ENCODE data around the gene GALNTL6. TPM values are rescaled to one million over a fixed set of nuclear protein-coding genes. Genes with fewer than 3 reads are reported as not detected.

The GALNTL6 gene
- total RNA-seq, 1 experiment from 2014 or later: not detected

DNA sequence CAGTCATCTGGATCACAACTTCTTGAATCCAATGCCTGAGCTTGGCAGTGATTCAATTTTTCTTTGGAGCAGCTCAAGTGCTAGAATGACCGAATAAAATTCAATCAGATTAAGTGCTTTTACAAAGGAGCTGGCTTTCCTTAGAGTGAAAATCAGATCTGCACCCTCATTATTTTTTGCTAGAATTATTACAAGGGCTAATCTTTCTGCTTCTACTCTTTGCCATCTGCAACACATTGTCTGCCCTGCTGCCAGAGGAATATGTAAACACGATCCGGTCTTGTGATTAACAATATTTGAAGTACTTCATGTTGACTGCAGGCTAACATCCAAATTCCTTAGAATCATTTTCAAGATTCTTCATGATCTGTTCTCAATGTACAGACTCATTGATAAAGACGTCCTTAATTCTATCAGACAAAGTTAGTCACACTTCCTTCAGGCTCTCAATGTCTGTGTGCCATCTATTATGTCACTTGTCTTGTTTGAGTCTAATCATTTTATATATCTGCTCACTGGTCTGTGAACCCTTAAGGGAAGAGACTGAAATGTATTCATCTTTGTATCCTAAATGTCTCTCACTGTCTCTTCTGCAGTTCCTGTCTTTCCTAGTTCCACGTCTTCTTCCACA, 531.2 kb downstream of the GALNTL6 start:
- no peaks in the 10 kb centered on the region for H4K20me1 ChIP-seq (ENCODE audit: insufficient read depth)
- DNase-seq (ENCODE audit: low read depth, low spot score) (no peak), ATAC-seq (no peak)
- no TSS peak for BruUV-seq (replicated peaks)
- no peak overlapping the region for H2AFZ ChIP-seq (ENCODE audit: low read depth, low read length, poor library complexity, severe bottlenecking)
- POLR2A ChIA-PET: no interaction called here
- CTCF ChIA-PET: no interaction called here
- no peak overlapping the region for H3K4me2 ChIP-seq (ENCODE audit: low read length)
- no peaks in the 10 kb centered on the region for H3K36me3 ChIP-seq (ENCODE audit: control insufficient read depth in 1 of 2, insufficient read depth in 2 of 2, low read length in 2 of 2)
- no peaks in the 10 kb centered on the region for H3K27me3 ChIP-seq (ENCODE audit: insufficient read depth, low read length)
- TF ChIP-seq JUND (IDR thresholded peaks at IDR 0.05): no peak
- TF ChIP-seq EZH2phosphoT487 (IDR thresholded peaks at IDR 0.05; ENCODE audit: borderline replicate concordance): no peak
- no peak for TF ChIP-seq RAD21 (IDR thresholded peaks at IDR 0.05; ENCODE audit: low read depth)
- H3K4me3 ChIP-seq (replicated peaks in 1 of 2; ENCODE audit: low read depth in 1 of 2, low read length in 2 of 2): no peak overlapping the region
- no peak overlapping the region for H3K9ac ChIP-seq (ENCODE audit: low read length)
- RAD21 ChIA-PET (ENCODE audit: low non-redundant PET in 1 of 2, low total read pairs in 2 of 2, uncharacterized antibody in 2 of 2, unreplicated experiment in 2 of 2): no interaction called here
- H3K9me3 ChIP-seq (ENCODE audit: control insufficient read depth in 1 of 2, insufficient read depth in 1 of 2, low read depth in 1 of 2, low read length in 2 of 2): no peaks in the 10 kb centered on the region
- H3K4me1 ChIP-seq (ENCODE audit: control insufficient read depth in 1 of 2, insufficient read depth in 2 of 2, low read length in 2 of 2): no peaks in the 10 kb centered on the region
- H3K9me2 ChIP-seq (ENCODE audit: insufficient read depth): no peaks in the 10 kb centered on the region
- intact Hi-C loops (cut with micrococcal nuclease): no loop called here
- H3K79me2 ChIP-seq (ENCODE audit: insufficient read depth, low read length): no peaks in the 10 kb centered on the region
- H3K27ac ChIP-seq (ENCODE audit: low read depth, low read length): no peak overlapping the region

DNA sequence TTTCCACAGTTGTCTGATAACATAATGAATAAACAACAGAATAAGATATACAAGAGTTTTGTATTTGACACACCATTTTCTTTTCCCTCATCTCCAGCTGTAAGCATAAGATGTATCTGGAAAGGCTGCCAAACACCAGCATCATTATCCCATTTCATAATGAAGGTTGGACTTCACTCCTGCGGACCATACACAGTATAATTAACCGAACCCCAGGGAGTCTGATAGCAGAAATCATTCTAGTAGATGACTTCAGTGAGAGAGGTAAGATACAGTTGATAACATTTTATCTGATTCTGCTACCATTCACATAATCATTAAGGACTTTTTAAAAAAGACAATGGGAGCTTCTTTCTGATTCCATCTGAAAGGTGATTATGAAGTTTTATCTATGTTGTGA, 535.2 kb downstream of the GALNTL6 start:
- Histone ChIP-seq H3K27me3 (ENCODE audit: insufficient read depth, low read length) (no peaks in the 10 kb centered on the region), H3K9ac (ENCODE audit: low read length) (no peak overlapping the region), H3K9me3 (ENCODE audit: control insufficient read depth in 1 of 2, insufficient read depth in 1 of 2, low read depth in 1 of 2, low read length in 2 of 2) (no peaks in the 10 kb centered on the region), H2AFZ (ENCODE audit: low read depth, low read length, poor library complexity, severe bottlenecking) (no peak overlapping the region), H3K9me2 (ENCODE audit: insufficient read depth) (no peaks in the 10 kb centered on the region), H4K20me1 (ENCODE audit: insufficient read depth) (no peaks in the 10 kb centered on the region), H3K4me1 (ENCODE audit: control insufficient read depth in 1 of 2, insufficient read depth in 2 of 2, low read length in 2 of 2) (no peaks in the 10 kb centered on the region), H3K4me2 (ENCODE audit: low read length) (no peak overlapping the region), H3K36me3 (ENCODE audit: control insufficient read depth in 1 of 2, insufficient read depth in 2 of 2, low read length in 2 of 2) (no peaks in the 10 kb centered on the region), H3K4me3 (replicated peaks in 1 of 2; ENCODE audit: low read depth in 1 of 2, low read length in 2 of 2) (no peak overlapping the region), H3K27ac (ENCODE audit: low read depth, low read length) (no peak overlapping the region), H3K79me2 (ENCODE audit: insufficient read depth, low read length) (no peaks in the 10 kb centered on the region)
- TF ChIP-seq SP1 (IDR thresholded peaks at IDR 0.05; ENCODE audit: low read depth) (no peak), CTCF (IDR thresholded peaks at IDR 0.05 in 2 of 3, conservative IDR thresholded peaks at IDR 0.05 in 1 of 3; ENCODE audit: borderline replicate concordance in 1 of 3, insufficient read depth in 1 of 3, low read depth in 2 of 3, low read length in 2 of 3) (no peak), CBX3 (IDR thresholded peaks at IDR 0.05; ENCODE audit: low read depth) (no peak)
- TF ChIP-seq, protein P1, sequence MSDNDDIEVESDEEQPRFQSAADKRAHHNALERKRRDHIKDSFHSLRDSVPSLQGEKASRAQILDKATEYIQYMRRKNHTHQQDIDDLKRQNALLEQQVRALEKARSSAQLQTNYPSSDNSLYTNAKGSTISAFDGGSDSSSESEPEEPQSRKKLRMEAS (IDR thresholded peaks at IDR 0.05): no peak
- TF ChIP-seq, protein P2, sequence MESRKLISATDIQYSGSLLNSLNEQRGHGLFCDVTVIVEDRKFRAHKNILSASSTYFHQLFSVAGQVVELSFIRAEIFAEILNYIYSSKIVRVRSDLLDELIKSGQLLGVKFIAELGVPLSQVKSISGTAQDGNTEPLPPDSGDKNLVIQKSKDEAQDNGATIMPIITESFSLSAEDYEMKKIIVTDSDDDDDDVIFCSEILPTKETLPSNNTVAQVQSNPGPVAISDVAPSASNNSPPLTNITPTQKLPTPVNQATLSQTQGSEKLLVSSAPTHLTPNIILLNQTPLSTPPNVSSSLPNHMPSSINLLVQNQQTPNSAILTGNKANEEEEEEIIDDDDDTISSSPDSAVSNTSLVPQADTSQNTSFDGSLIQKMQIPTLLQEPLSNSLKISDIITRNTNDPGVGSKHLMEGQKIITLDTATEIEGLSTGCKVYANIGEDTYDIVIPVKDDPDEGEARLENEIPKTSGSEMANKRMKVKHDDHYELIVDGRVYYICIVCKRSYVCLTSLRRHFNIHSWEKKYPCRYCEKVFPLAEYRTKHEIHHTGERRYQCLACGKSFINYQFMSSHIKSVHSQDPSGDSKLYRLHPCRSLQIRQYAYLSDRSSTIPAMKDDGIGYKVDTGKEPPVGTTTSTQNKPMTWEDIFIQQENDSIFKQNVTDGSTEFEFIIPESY (IDR thresholded peaks at IDR 0.05; ENCODE audit: extremely low read depth, insufficient replicate concordance, low read length): no peak
- POLR2A ChIA-PET: no interaction called here
- ATAC-seq (no peak), DNase-seq (ENCODE audit: low read depth, low spot score) (no peak)
- BruUV-seq (replicated peaks): no TSS peak
- RAD21 ChIA-PET (ENCODE audit: low non-redundant PET in 1 of 2, low total read pairs in 2 of 2, uncharacterized antibody in 2 of 2, unreplicated experiment in 2 of 2): no interaction called here
- intact Hi-C loops (cut with micrococcal nuclease): no loop called here
- CTCF ChIA-PET: no interaction called here
